IMR-90 (cell line): ENCODE data around the gene ASF1B. TPM values are rescaled to one million over a fixed set of nuclear protein-coding genes. Genes with fewer than 3 reads are reported as not detected.

Experiments
- ATAC-seq: fragments of 200-7000 bp; cut with Tn5 transposase; 2 replicates; pipeline ENCODE4 v1.9.1; 2020; ENCODE audit warnings: low read depth, mild to moderate bottlenecking, moderate library complexity
- BruUV-seq: library from RNA; stranded (reverse); fragments of 400-500 nt; replicated peaks from 2 replicates; lab custom pipeline; 2021; lab: Mats Ljungman, UMichigan
- CTCF ChIA-PET: fragments of 300-600 bp; formaldehyde crosslinking; extraction: SDS; loops from one replicate; lab custom pipeline; 2021; ENCODE audit warnings: antibody characterized with exemption; lab: Yijun Ruan, JAX
- POLR2A ChIA-PET: fragments of 300-600 bp; sonication (Branson Sonifier 250); formaldehyde crosslinking; loops from one replicate; lab custom pipeline; 2022; ENCODE audit warnings: antibody characterized with exemption; ENCODE audit not compliant: unreplicated experiment; lab: Charles Lee
- DNase-seq: peaks from one replicate; pipeline ENCODE4 v3.0.0; 2013
- H2AFZ ChIP-seq: replicated peaks from 2 replicates; pipeline ENCODE3; 2013; ENCODE audit warnings: low read length, mild to moderate bottlenecking; ENCODE audit not compliant: poor library complexity
- H2AK5ac ChIP-seq: 2 replicates; pipeline ENCODE4 v1.6.1; 2013; ENCODE audit warnings: low read depth, low read length, inconsistent platforms
- H2AK9ac ChIP-seq: replicated peaks from 2 replicates; pipeline ENCODE3; 2013; ENCODE audit warnings: mild to moderate bottlenecking, low read depth, low read length, moderate library complexity; ENCODE audit not compliant: poor library complexity
- H2BK120ac ChIP-seq: 2 replicates; pipeline ENCODE4 v1.6.1; 2013; ENCODE audit warnings: low read depth, low read length, inconsistent platforms
- H2BK15ac ChIP-seq: 3 replicates; pipeline ENCODE4 v1.6.1; 2013; ENCODE audit warnings: low read depth, low read length, inconsistent platforms
- H2BK20ac ChIP-seq: 2 replicates; pipeline ENCODE4 v1.6.1; 2013; ENCODE audit warnings: low read depth, mild to moderate bottlenecking, inconsistent platforms, low read length, moderate library complexity
- H2BK5ac ChIP-seq: 2 replicates; pipeline ENCODE4 v1.6.1; 2013; ENCODE audit warnings: mild to moderate bottlenecking, low read depth, low read length, inconsistent platforms; ENCODE audit not compliant: poor library complexity, severe bottlenecking
- H3K14ac ChIP-seq: replicated peaks from 2 replicates; pipeline ENCODE4 v1.6.1; 2013; ENCODE audit warnings: low read depth, low read length, inconsistent platforms
- H3K18ac ChIP-seq: 2 replicates; pipeline ENCODE4 v1.6.1; 2013; ENCODE audit warnings: low read depth, low read length, control low read depth
- H3K23ac ChIP-seq: 2 replicates; pipeline ENCODE4 v1.6.1; 2013; ENCODE audit warnings: low read depth, low read length, inconsistent platforms
- H3K27ac ChIP-seq: 2 replicates; pipeline ENCODE4 v1.5.1; 2013; ENCODE audit warnings: mild to moderate bottlenecking, control low read depth, low read length; ENCODE audit not compliant: insufficient read depth
- H3K27me3 ChIP-seq: 2 replicates; pipeline ENCODE4 v1.6.1; 2013; ENCODE audit warnings: low read length; ENCODE audit not compliant: control insufficient read depth, insufficient read depth
- H3K36me3 ChIP-seq: 2 replicates; pipeline ENCODE4 v1.6.1; 2013; ENCODE audit warnings: low read length, mixed read lengths; ENCODE audit not compliant: control insufficient read depth, insufficient read depth
- H3K4ac ChIP-seq: 2 replicates; pipeline ENCODE4 v1.6.1; 2013; ENCODE audit warnings: low read depth, low read length, inconsistent platforms
- H3K4me1 ChIP-seq: 2 replicates; pipeline ENCODE4 v1.6.1; 2013; ENCODE audit warnings: low read length, mixed read lengths; ENCODE audit not compliant: control insufficient read depth, insufficient read depth
- H3K4me2 ChIP-seq: 2 replicates; pipeline ENCODE4 v1.6.1; 2013; ENCODE audit warnings: low read depth, mild to moderate bottlenecking, control low read depth, low read length, moderate library complexity
- H3K4me3 ChIP-seq: 2 replicates; pipeline ENCODE4 v1.5.1; 2013; ENCODE audit warnings: low read depth, mild to moderate bottlenecking, control low read depth, low read length, moderate library complexity; ENCODE audit not compliant: insufficient read depth
- H3K56ac ChIP-seq: 2 replicates; pipeline ENCODE4 v1.6.1; 2013; ENCODE audit warnings: low read length, inconsistent platforms; ENCODE audit not compliant: insufficient read depth; ENCODE audit errors: extremely low read depth
- H3K79me1 ChIP-seq, 2 experiments: 2 replicates each; pipeline ENCODE4 v1.6.1; 2013; ENCODE audit warnings: low read length in 2 of 2, inconsistent platforms in 1 of 2, low read depth in 1 of 2
- H3K9ac ChIP-seq: 2 replicates; pipeline ENCODE4 v1.6.1; 2013; ENCODE audit warnings: low read depth, low read length, control low read depth
- H3K9me1 ChIP-seq: 2 replicates; pipeline ENCODE4 v1.6.1; 2013; ENCODE audit warnings: low read length, inconsistent platforms; ENCODE audit not compliant: insufficient read depth
- H3K9me3 ChIP-seq: 2 replicates; pipeline ENCODE4 v1.6.1; 2013; ENCODE audit warnings: low read length; ENCODE audit not compliant: control insufficient read depth, insufficient read depth
- H4K20me1 ChIP-seq: 2 replicates; pipeline ENCODE4 v1.6.1; 2013; ENCODE audit warnings: low read length, inconsistent platforms; ENCODE audit not compliant: insufficient read depth
- H4K5ac ChIP-seq: 2 replicates; pipeline ENCODE4 v1.6.1; 2013; ENCODE audit warnings: mild to moderate bottlenecking, low read depth, low read length, control low read depth
- H4K8ac ChIP-seq, 2 experiments: 2 replicates each; pipeline ENCODE4 v1.6.1; 2013; ENCODE audit warnings: low read depth in 2 of 2, low read length in 2 of 2, control low read depth in 1 of 2, inconsistent platforms in 1 of 2
- H4K91ac ChIP-seq: 2 replicates; pipeline ENCODE4 v1.6.1; 2013; ENCODE audit warnings: low read depth, low read length, inconsistent platforms; ENCODE audit not compliant: insufficient read depth
- CHD1 ChIP-seq: IDR thresholded peaks from 2 replicates; pipeline ENCODE4 v1.6.1; 2012; ENCODE audit warnings: low read depth, low read length, improper control_type of control experiment
- FOS ChIP-seq: fragments of 150-350 bp; IDR thresholded peaks from 2 replicates; pipeline ENCODE4 v1.6.1; 2016; ENCODE audit warnings: low read depth, low read length
- MAZ ChIP-seq: IDR thresholded peaks from 2 replicates; pipeline ENCODE4 v1.6.1; 2012; ENCODE audit warnings: low read depth, mild to moderate bottlenecking, low read length, improper control_type of control experiment, moderate library complexity, borderline replicate concordance
- NFE2L2 ChIP-seq: fragments of 150-350 bp; IDR thresholded peaks from 2 replicates; pipeline ENCODE4 v1.6.1; 2016; ENCODE audit warnings: low read depth, mild to moderate bottlenecking, low read length
- RFX5 ChIP-seq: IDR thresholded peaks from 2 replicates; pipeline ENCODE4 v1.8.0; 2012; ENCODE audit warnings: low read depth, mild to moderate bottlenecking, low read length, moderate library complexity
- WGBS, 2 experiments: methylation state at CpG; one replicate each; pipeline versions ENCODE4 v1.1.5 to v1.1.7; 2013; ENCODE audit warnings: missing lambda C conversion rate in 2 of 2; ENCODE audit not compliant: insufficient read length in 1 of 2; ENCODE audit errors: extremely low coverage in 2 of 2; 5-methylcytosine and 5-hydroxymethylcytosine counted together
- dilution Hi-C: fragments of 300-500 bp; cut with HindIII; formaldehyde crosslinking; loops from one replicate; pipeline ENCODE4 v1.14.3; 2018; ENCODE audit warnings: low sequenced_read_pairs; ENCODE audit not compliant: unreplicated experiment
- in situ Hi-C: fragments of 300-500 bp; cut with MboI; formaldehyde crosslinking; loops from 3 replicates; pipeline ENCODE4 v1.14.3; 2019; ENCODE audit warnings: low sequenced_read_pairs, inconsistent platforms, mixed read lengths
- intact Hi-C: fragments of 100-400 bp; cut with micrococcal nuclease; formaldehyde crosslinking; loops from 2 replicates; pipeline ENCODE4 v1.10.0; 2022
- polyA plus RNA-seq, 3 experiments: library from polyadenylated mRNA; depleted of rRNA; stranded (reverse); fragments of >200 nt; gene quantifications; 2 replicates each; pipeline ENCODE4 v1.2.3, GENCODE V29; 2012; ENCODE audit warnings: low replicate concordance in 1 of 3
- total RNA-seq: library from RNA; depleted of rRNA; stranded (reverse); fragments of >200 nt; gene quantifications from 2 replicates; pipeline ENCODE4 v1.2.3, GENCODE V29; 2012
- TF ChIP-seq, protein P1 (sequence below): conservative IDR thresholded peaks from 2 replicates; pipeline ENCODE4 v1.5.1; 2012; ENCODE audit warnings: mild to moderate bottlenecking, low read depth, low read length, improper control_type of control experiment

The ASF1B gene
- total and polyA plus RNA-seq, 2 of the 4 experiments (the other 2 are of a cell fraction) = 10.4 to 12.1 TPM

DNA sequence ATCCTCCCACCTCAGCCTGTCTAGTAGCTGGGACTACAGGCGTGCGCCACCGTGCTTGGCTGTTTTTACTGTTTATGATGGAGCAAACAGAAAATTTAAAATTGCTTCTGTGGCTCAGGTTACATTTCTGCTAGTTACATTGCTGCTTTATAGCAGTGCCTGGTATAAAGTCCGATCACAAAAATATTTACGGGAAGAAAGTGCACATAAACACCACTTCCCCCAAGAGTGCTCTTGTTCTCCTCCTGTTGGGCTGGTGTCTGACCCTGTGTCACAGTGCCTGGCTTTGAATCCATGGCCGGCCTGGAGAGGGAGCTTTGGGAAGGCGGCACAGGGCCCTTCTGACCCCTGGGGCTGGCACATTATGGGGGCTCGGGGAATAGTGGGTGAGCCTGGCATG is 30.7 kb downstream of the ASF1B start:
- H3K56ac ChIP-seq = no peak overlapping the region
- dilution Hi-C loops = no loop called here
- H3K9me1 ChIP-seq = no peaks in the 10 kb centered on the region
- ATAC-seq = no peak
- H3K4me1 ChIP-seq = no peaks in the 10 kb centered on the region
- H3K27ac ChIP-seq = no peak overlapping the region
- peaks cover 5 to 22% of the 10 kb centered on the region in 2 experiments; a peak in 2 of 4 replicates for H3K79me1 ChIP-seq
- H3K9me3 ChIP-seq = no peaks in the 10 kb centered on the region
- no peaks in the 10 kb centered on the region; the same call in 1 of the 2 replicates for H4K20me1 ChIP-seq
- in situ Hi-C loops = no loop called here
- no peak overlapping the region for H4K8ac ChIP-seq
- H3K4me3 ChIP-seq = no peak overlapping the region
- H2BK120ac ChIP-seq = no peak overlapping the region
- no TSS peak for BruUV-seq
- no peak overlapping the region for H2BK5ac ChIP-seq
- WGBS, 2 experiments = 100% methylated on average over 2 of the region's 8 CpGs; no CpG with 5 or more reads in 1 of the 2 experiments
- no peak overlapping the region for H3K18ac ChIP-seq
- ChIA-PET POLR2A (no interaction called here), CTCF (no interaction called here)
- no peak overlapping the region for H3K4me2 ChIP-seq
- no peaks in the 10 kb centered on the region for H3K27me3 ChIP-seq
- H2AK5ac ChIP-seq = no peak overlapping the region
- no peak overlapping the region for H2BK15ac ChIP-seq
- H4K91ac ChIP-seq = no peak overlapping the region
- no peak overlapping the region for H3K9ac ChIP-seq
- peaks cover 30% of the 10 kb centered on the region for H3K36me3 ChIP-seq
- H2AK9ac ChIP-seq = no peak overlapping the region
- no peak overlapping the region for H2BK20ac ChIP-seq
- intact Hi-C loops = no loop called here
- DNase-seq = no peak
- H4K5ac ChIP-seq = no peak overlapping the region
- no peak overlapping the region for H3K4ac ChIP-seq
- TF ChIP-seq RFX5 = no peak
- TF ChIP-seq MAZ = no peak
- TF ChIP-seq CHD1 = no peak
- TF ChIP-seq FOS = no peak
- TF ChIP-seq, protein P1, sequence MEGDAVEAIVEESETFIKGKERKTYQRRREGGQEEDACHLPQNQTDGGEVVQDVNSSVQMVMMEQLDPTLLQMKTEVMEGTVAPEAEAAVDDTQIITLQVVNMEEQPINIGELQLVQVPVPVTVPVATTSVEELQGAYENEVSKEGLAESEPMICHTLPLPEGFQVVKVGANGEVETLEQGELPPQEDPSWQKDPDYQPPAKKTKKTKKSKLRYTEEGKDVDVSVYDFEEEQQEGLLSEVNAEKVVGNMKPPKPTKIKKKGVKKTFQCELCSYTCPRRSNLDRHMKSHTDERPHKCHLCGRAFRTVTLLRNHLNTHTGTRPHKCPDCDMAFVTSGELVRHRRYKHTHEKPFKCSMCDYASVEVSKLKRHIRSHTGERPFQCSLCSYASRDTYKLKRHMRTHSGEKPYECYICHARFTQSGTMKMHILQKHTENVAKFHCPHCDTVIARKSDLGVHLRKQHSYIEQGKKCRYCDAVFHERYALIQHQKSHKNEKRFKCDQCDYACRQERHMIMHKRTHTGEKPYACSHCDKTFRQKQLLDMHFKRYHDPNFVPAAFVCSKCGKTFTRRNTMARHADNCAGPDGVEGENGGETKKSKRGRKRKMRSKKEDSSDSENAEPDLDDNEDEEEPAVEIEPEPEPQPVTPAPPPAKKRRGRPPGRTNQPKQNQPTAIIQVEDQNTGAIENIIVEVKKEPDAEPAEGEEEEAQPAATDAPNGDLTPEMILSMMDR = no peak
- no peak for TF ChIP-seq NFE2L2
- H2AFZ ChIP-seq = no peak overlapping the region
- no peak overlapping the region for H3K14ac ChIP-seq
- H3K23ac ChIP-seq = no peak overlapping the region
